ENCODE results near the gene HMGB1.

DNA sequence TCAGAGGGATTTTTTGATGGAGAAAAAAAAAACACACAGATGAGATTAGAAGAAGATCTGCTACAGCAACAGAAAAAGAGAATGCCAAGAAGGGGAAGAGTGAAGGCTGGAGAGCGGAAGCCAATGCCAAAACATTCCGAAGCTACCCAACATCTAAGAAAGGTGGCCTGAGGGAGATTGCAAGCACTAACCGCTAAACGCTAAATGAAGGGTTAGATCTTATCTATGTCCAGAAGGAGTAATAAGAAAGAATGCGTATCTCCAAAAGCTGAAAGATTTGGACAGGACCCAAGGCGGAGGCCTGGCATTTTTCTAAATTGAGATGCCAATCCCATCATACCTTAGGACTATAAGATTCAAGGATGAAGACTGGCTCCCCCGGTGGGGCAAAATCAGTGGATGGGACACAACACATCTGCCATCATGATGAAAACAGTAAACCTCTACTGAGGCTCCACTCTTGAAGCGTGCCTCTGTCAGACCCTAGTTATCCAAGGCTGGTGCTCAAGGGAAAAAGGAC lies 15.6 kb upstream of the HMGB1 start:
- TF ChIP-seq, protein P1, sequence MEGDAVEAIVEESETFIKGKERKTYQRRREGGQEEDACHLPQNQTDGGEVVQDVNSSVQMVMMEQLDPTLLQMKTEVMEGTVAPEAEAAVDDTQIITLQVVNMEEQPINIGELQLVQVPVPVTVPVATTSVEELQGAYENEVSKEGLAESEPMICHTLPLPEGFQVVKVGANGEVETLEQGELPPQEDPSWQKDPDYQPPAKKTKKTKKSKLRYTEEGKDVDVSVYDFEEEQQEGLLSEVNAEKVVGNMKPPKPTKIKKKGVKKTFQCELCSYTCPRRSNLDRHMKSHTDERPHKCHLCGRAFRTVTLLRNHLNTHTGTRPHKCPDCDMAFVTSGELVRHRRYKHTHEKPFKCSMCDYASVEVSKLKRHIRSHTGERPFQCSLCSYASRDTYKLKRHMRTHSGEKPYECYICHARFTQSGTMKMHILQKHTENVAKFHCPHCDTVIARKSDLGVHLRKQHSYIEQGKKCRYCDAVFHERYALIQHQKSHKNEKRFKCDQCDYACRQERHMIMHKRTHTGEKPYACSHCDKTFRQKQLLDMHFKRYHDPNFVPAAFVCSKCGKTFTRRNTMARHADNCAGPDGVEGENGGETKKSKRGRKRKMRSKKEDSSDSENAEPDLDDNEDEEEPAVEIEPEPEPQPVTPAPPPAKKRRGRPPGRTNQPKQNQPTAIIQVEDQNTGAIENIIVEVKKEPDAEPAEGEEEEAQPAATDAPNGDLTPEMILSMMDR (conservative IDR thresholded peaks at IDR 0.05 in 1 of 2, IDR thresholded peaks at IDR 0.05 in 1 of 2; ENCODE audit: low read depth in 1 of 2, low read length in 2 of 2), result no peak
- no peak for TF ChIP-seq EZH2 (IDR thresholded peaks at IDR 0.05; ENCODE audit: low read length, missing control alignments)

Data from fibroblast of lung (primary cell).